Peyer's patch (tissue), 4 donors: ENCODE data around the gene PDE10A.

Experiments used
- POLR2A ChIP-seq, 2 donors: fragments of 450-650 bp; IDR thresholded peaks; one replicate each; pipeline ENCODE4 v1.5.1; 2017; ENCODE audit warnings: antibody characterized with exemption in 2 of 2, mild to moderate bottlenecking in 2 of 2, moderate library complexity in 2 of 2
- TF ChIP-seq, protein P1 (sequence below), 6 experiments: fragments of 450-650 bp in 4 of 6; fragments of 200-600 bp in 2 of 6; sonication (generic) in 1 of 6; IDR thresholded peaks; one replicate each; pipeline ENCODE4 v1.5.1; 2017 to 2019; ENCODE audit warnings: antibody characterized with exemption in 6 of 6, mild to moderate bottlenecking in 3 of 6, moderate library complexity in 1 of 6

DNA sequence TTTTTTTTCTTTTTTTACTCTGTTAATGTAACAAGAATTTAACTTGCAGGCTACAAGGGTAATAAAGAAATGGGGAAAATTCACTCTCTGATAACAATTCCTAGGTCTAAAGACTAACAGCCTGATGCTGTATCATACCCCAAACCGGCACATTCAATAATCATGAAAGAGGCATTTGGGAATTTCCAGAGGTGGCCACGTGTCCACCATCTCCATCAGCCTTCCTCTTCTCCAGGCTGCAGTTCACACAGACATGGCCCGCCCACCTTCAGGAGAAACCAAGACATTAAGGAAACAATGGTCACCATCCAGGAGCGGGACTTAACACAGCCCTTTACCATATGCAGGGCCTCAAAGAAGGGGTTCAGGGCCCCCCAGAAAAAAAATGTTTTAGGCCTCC, 44.8 kb downstream of the PDE10A start:
- TF ChIP-seq, protein P1, sequence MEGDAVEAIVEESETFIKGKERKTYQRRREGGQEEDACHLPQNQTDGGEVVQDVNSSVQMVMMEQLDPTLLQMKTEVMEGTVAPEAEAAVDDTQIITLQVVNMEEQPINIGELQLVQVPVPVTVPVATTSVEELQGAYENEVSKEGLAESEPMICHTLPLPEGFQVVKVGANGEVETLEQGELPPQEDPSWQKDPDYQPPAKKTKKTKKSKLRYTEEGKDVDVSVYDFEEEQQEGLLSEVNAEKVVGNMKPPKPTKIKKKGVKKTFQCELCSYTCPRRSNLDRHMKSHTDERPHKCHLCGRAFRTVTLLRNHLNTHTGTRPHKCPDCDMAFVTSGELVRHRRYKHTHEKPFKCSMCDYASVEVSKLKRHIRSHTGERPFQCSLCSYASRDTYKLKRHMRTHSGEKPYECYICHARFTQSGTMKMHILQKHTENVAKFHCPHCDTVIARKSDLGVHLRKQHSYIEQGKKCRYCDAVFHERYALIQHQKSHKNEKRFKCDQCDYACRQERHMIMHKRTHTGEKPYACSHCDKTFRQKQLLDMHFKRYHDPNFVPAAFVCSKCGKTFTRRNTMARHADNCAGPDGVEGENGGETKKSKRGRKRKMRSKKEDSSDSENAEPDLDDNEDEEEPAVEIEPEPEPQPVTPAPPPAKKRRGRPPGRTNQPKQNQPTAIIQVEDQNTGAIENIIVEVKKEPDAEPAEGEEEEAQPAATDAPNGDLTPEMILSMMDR (IDR thresholded peaks at IDR 0.05): no peak
- TF ChIP-seq POLR2A (IDR thresholded peaks at IDR 0.05): no peak
